Measurements from ENCODE around the gene SERP2.

GRCh38 chr13:44394658-44395057 lies 21.0 kb downstream of the SERP2 start:
- no peak for TF ChIP-seq POLR2A (IDR thresholded peaks at IDR 0.05)
- TF ChIP-seq CTCF (IDR thresholded peaks at IDR 0.05): no peak
